HepG2 (cell line): Measurements from ENCODE around the gene CCT3. TPM values are rescaled to one million over a fixed set of nuclear protein-coding genes. Genes with fewer than 3 reads are reported as not detected.

Experiments used
- KLF12 ChIP-seq: sonication (generic); formaldehyde crosslinking; IDR thresholded peaks from 2 replicates; pipeline ENCODE4 v1.4.0; 2020; ENCODE audit warnings: missing genetic modification reagents, borderline replicate concordance
- MAZ ChIP-seq, 2 experiments: sonication (generic) in 1 of 2; formaldehyde crosslinking in 1 of 2; IDR thresholded peaks; 2 replicates each; pipeline versions ENCODE4 v1.5.0 to v1.6.1; 2012 to 2020; ENCODE audit warnings: low read depth in 2 of 2, mild to moderate bottlenecking in 2 of 2, borderline replicate concordance in 1 of 2, improper control_type of control experiment in 1 of 2, low read length in 1 of 2, missing genetic modification reagents in 1 of 2, moderate library complexity in 1 of 2
- MIER3 ChIP-seq: IDR thresholded peaks from 2 replicates; pipeline ENCODE4 v1.6.1; 2016; ENCODE audit warnings: missing compliant biosample characterization, borderline replicate concordance
- NR2F1 ChIP-seq, 2 experiments: fragments of 450-650 bp in 1 of 2; formaldehyde crosslinking in 1 of 2; IDR thresholded peaks; 2 replicates each; pipeline versions ENCODE4 v1.5.0 to v1.6.1; 2016 to 2020; ENCODE audit warnings: mild to moderate bottlenecking in 1 of 2, missing compliant biosample characterization in 1 of 2, missing genetic modification reagents in 1 of 2, moderate library complexity in 1 of 2
- SP1 ChIP-seq, 2 experiments: fragments of 450-650 bp in 1 of 2; sonication (generic) in 1 of 2; formaldehyde crosslinking in 1 of 2; IDR thresholded peaks; 2 replicates each; pipeline versions ENCODE4 v1.4.0 to v1.6.1; 2016 to 2020; ENCODE audit warnings: missing genetic modification reagents in 1 of 2
- THAP11 ChIP-seq: IDR thresholded peaks from 2 replicates; pipeline ENCODE4 v1.6.1; 2016; ENCODE audit warnings: missing biosample characterization, missing genetic modification reagents
- ZBTB7A ChIP-seq: sonication (generic); formaldehyde crosslinking; IDR thresholded peaks from 2 replicates; pipeline ENCODE4 v1.8.0; 2022; ENCODE audit warnings: mild to moderate bottlenecking, missing genetic modification reagents
- ZC3H13 ChIP-seq: sonication (generic); formaldehyde crosslinking; IDR thresholded peaks from 2 replicates; pipeline ENCODE4 v1.8.1; 2023; ENCODE audit warnings: mild to moderate bottlenecking, missing genetic modification reagents, moderate library complexity
- ZNF136 ChIP-seq: sonication (generic); formaldehyde crosslinking; IDR thresholded peaks from 2 replicates; pipeline ENCODE4 v1.8.1; 2022; ENCODE audit warnings: low read depth, mild to moderate bottlenecking, moderate library complexity, missing genetic modification reagents
- ZNF3 ChIP-seq: IDR thresholded peaks from 2 replicates; pipeline ENCODE4 v1.7.0; 2017; ENCODE audit warnings: inconsistent platforms
- ZNF354B ChIP-seq: sonication (generic); formaldehyde crosslinking; IDR thresholded peaks from 2 replicates; pipeline ENCODE4 v1.8.0; 2022; ENCODE audit warnings: mild to moderate bottlenecking, missing genetic modification reagents
- ZNF768 ChIP-seq: sonication (generic); formaldehyde crosslinking; IDR thresholded peaks from 2 replicates; pipeline ENCODE4 v1.4.0; 2020; ENCODE audit warnings: missing genetic modification reagents
- ZNF776 ChIP-seq: sonication (generic); formaldehyde crosslinking; IDR thresholded peaks from 2 replicates; pipeline ENCODE4 v1.4.0; 2020; ENCODE audit warnings: mild to moderate bottlenecking, missing genetic modification reagents
- ZSCAN31 ChIP-seq: sonication (generic); formaldehyde crosslinking; IDR thresholded peaks from 2 replicates; pipeline ENCODE4 v1.5.0; 2020; ENCODE audit warnings: low read depth, mild to moderate bottlenecking, missing genetic modification reagents
- ZSCAN9 ChIP-seq: IDR thresholded peaks from 2 replicates; pipeline ENCODE4 v1.6.1; 2016; ENCODE audit warnings: borderline replicate concordance
- polyA plus RNA-seq, 8 experiments: library from polyadenylated mRNA; depleted of rRNA in 3 of 8; stranded (reverse) in 7 of 8; unstranded in 1 of 8; fragments of >200 nt; fragmentation: Illumina TruSeq in 4 of 8; extraction: Trizol in 4 of 8; gene quantifications; 2 replicates each; pipeline versions ENCODE4 v1.2.1 to v1.2.3, GENCODE V29; 2011 to 2016; ENCODE audit warnings: low read depth in 4 of 8, missing spikeins in 1 of 8, mixed read lengths in 1 of 8; ENCODE audit not compliant: insufficient read depth in 1 of 8
- total RNA-seq, 5 experiments: library from RNA; depleted of rRNA; stranded (reverse); fragments of >200 nt; fragmentation: Illumina TruSeq; extraction: Trizol; gene quantifications; 2 replicates each; pipeline ENCODE4 v1.2.3, GENCODE V29; 2016; ENCODE audit warnings: low read depth in 1 of 5
- TF ChIP-seq, protein P1 (sequence below), 2 experiments: IDR thresholded peaks; 2 replicates each; pipeline ENCODE4 v1.6.1; 2011 to 2012; ENCODE audit warnings: low read length in 2 of 2, borderline replicate concordance in 1 of 2, low read depth in 1 of 2, mild to moderate bottlenecking in 1 of 2, moderate library complexity in 1 of 2
- TF ChIP-seq, protein P2 (sequence below): IDR thresholded peaks from 2 replicates; pipeline ENCODE4 v1.6.1; 2016; ENCODE audit warnings: low read depth, borderline replicate concordance
- TF ChIP-seq, protein P3 (sequence below): sonication (generic); formaldehyde crosslinking; IDR thresholded peaks from 2 replicates; pipeline ENCODE4 v1.4.0; 2020; ENCODE audit warnings: missing genetic modification reagents
- TF ChIP-seq, protein P4 (sequence below): sonication (generic); formaldehyde crosslinking; IDR thresholded peaks from 2 replicates; pipeline ENCODE4 v1.4.0; 2020; ENCODE audit warnings: missing genetic modification reagents

Gene CCT3
- total and polyA plus RNA-seq, 2 of the 13 experiments (the other 11 are each of a cell fraction or from before 2014, with no cell fraction given): 319 to 615 TPM

DNA sequence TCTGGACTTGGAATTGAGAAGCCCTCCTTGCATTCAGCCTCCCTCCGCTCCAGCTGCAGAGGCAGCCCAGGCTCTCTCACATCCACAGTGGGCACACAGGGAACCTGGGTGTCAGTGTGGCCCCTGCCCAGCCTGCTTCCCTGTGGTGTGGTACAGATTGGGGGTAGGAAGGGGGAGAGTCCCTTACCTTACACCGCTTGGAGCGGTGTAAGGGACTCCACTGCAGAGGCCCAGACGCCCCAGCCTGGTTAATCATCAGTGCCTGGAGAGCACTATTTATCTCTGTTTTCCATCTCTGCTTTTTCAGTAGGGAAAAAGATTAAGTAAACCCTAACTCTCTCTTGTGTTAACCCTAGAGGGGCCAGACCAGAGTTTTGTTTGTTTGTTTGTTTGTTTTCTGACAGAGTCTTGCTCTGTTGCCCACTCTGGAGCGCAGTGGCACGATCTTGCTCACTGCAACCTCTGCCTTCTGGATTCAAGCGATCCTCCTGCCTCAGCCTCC is 30.1 kb upstream of the CCT3 start (continued):
- TF ChIP-seq ZSCAN9 (0 out of 2 replicates have a peak, but pooled peaks have one; percentile 4), KLF12 (CRISPR knock-in tag) (0 out of 2 replicates have a peak, but pooled peaks have one; percentile 54), ZC3H13 (CRISPR knock-in tag) (no peak), ZNF136 (CRISPR knock-in tag) (no peak), ZBTB7A (CRISPR knock-in tag) (no peak), ZNF768 (CRISPR knock-in tag) (peak; percentile 27; the same call in 1 of the 2 replicates), MIER3 (CRISPR knock-in tag) (no peak), ZNF776 (CRISPR knock-in tag) (no peak), NR2F1 (CRISPR knock-in tag; IDR thresholded peaks at IDR 0.05) (no peak), ZNF3 (CRISPR knock-in tag) (no peak), MAZ (IDR thresholded peaks at IDR 0.05; ENCODE audit: borderline replicate concordance, low read depth, low read length) (no peak), MAZ (CRISPR knock-in tag; IDR thresholded peaks at IDR 0.05; ENCODE audit: low read depth) (no peak), ZSCAN31 (no peak), THAP11 (CRISPR knock-in tag) (no peak), SP1 (IDR thresholded peaks at IDR 0.05) (no peak), SP1 (CRISPR knock-in tag; IDR thresholded peaks at IDR 0.05) (no peak), ZNF354B (CRISPR knock-in tag) (no peak)
- TF ChIP-seq, protein P1, sequence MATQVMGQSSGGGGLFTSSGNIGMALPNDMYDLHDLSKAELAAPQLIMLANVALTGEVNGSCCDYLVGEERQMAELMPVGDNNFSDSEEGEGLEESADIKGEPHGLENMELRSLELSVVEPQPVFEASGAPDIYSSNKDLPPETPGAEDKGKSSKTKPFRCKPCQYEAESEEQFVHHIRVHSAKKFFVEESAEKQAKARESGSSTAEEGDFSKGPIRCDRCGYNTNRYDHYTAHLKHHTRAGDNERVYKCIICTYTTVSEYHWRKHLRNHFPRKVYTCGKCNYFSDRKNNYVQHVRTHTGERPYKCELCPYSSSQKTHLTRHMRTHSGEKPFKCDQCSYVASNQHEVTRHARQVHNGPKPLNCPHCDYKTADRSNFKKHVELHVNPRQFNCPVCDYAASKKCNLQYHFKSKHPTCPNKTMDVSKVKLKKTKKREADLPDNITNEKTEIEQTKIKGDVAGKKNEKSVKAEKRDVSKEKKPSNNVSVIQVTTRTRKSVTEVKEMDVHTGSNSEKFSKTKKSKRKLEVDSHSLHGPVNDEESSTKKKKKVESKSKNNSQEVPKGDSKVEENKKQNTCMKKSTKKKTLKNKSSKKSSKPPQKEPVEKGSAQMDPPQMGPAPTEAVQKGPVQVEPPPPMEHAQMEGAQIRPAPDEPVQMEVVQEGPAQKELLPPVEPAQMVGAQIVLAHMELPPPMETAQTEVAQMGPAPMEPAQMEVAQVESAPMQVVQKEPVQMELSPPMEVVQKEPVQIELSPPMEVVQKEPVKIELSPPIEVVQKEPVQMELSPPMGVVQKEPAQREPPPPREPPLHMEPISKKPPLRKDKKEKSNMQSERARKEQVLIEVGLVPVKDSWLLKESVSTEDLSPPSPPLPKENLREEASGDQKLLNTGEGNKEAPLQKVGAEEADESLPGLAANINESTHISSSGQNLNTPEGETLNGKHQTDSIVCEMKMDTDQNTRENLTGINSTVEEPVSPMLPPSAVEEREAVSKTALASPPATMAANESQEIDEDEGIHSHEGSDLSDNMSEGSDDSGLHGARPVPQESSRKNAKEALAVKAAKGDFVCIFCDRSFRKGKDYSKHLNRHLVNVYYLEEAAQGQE (IDR thresholded peaks at IDR 0.05; ENCODE audit: borderline replicate concordance in 1 of 2, low read depth in 1 of 2, low read length in 2 of 2): no peak
- TF ChIP-seq, protein P2, sequence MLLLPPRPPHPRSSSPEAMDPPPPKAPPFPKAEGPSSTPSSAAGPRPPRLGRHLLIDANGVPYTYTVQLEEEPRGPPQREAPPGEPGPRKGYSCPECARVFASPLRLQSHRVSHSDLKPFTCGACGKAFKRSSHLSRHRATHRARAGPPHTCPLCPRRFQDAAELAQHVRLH (CRISPR knock-in tag): no peak
- TF ChIP-seq, protein P3, sequence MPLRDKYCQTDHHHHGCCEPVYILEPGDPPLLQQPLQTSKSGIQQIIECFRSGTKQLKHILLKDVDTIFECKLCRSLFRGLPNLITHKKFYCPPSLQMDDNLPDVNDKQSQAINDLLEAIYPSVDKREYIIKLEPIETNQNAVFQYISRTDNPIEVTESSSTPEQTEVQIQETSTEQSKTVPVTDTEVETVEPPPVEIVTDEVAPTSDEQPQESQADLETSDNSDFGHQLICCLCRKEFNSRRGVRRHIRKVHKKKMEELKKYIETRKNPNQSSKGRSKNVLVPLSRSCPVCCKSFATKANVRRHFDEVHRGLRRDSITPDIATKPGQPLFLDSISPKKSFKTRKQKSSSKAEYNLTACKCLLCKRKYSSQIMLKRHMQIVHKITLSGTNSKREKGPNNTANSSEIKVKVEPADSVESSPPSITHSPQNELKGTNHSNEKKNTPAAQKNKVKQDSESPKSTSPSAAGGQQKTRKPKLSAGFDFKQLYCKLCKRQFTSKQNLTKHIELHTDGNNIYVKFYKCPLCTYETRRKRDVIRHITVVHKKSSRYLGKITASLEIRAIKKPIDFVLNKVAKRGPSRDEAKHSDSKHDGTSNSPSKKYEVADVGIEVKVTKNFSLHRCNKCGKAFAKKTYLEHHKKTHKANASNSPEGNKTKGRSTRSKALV (CRISPR knock-in tag): no peak
- TF ChIP-seq, protein P4, sequence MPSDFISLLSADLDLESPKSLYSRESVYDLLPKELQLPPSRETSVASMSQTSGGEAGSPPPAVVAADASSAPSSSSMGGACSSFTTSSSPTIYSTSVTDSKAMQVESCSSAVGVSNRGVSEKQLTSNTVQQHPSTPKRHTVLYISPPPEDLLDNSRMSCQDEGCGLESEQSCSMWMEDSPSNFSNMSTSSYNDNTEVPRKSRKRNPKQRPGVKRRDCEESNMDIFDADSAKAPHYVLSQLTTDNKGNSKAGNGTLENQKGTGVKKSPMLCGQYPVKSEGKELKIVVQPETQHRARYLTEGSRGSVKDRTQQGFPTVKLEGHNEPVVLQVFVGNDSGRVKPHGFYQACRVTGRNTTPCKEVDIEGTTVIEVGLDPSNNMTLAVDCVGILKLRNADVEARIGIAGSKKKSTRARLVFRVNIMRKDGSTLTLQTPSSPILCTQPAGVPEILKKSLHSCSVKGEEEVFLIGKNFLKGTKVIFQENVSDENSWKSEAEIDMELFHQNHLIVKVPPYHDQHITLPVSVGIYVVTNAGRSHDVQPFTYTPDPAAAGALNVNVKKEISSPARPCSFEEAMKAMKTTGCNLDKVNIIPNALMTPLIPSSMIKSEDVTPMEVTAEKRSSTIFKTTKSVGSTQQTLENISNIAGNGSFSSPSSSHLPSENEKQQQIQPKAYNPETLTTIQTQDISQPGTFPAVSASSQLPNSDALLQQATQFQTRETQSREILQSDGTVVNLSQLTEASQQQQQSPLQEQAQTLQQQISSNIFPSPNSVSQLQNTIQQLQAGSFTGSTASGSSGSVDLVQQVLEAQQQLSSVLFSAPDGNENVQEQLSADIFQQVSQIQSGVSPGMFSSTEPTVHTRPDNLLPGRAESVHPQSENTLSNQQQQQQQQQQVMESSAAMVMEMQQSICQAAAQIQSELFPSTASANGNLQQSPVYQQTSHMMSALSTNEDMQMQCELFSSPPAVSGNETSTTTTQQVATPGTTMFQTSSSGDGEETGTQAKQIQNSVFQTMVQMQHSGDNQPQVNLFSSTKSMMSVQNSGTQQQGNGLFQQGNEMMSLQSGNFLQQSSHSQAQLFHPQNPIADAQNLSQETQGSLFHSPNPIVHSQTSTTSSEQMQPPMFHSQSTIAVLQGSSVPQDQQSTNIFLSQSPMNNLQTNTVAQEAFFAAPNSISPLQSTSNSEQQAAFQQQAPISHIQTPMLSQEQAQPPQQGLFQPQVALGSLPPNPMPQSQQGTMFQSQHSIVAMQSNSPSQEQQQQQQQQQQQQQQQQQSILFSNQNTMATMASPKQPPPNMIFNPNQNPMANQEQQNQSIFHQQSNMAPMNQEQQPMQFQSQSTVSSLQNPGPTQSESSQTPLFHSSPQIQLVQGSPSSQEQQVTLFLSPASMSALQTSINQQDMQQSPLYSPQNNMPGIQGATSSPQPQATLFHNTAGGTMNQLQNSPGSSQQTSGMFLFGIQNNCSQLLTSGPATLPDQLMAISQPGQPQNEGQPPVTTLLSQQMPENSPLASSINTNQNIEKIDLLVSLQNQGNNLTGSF (CRISPR knock-in tag): no peak
